IMR-90 (cell line): ENCODE measurements around the gene SIM2. TPM values are rescaled to one million over a fixed set of nuclear protein-coding genes. Genes with fewer than 3 reads are reported as not detected.

ENCODE experiments used
- ATAC-seq: fragments of 200-7000 bp; cut with Tn5 transposase; 2 replicates; pipeline ENCODE4 v1.9.1; 2020; ENCODE audit warnings: low read depth, mild to moderate bottlenecking, moderate library complexity
- BruUV-seq: library from RNA; stranded (reverse); fragments of 400-500 nt; replicated peaks from 2 replicates; lab custom pipeline; 2021; lab: Mats Ljungman, UMichigan
- CTCF ChIA-PET: fragments of 300-600 bp; formaldehyde crosslinking; extraction: SDS; loops from one replicate; lab custom pipeline; 2021; ENCODE audit warnings: antibody characterized with exemption; lab: Yijun Ruan, JAX
- POLR2A ChIA-PET: fragments of 300-600 bp; sonication (Branson Sonifier 250); formaldehyde crosslinking; loops from one replicate; lab custom pipeline; 2022; ENCODE audit warnings: antibody characterized with exemption; ENCODE audit not compliant: unreplicated experiment; lab: Charles Lee
- DNase-seq: peaks from one replicate; pipeline ENCODE4 v3.0.0; 2013
- H2AFZ ChIP-seq: replicated peaks from 2 replicates; pipeline ENCODE3; 2013; ENCODE audit warnings: low read length, mild to moderate bottlenecking; ENCODE audit not compliant: poor library complexity
- H2AK5ac ChIP-seq: 2 replicates; pipeline ENCODE4 v1.6.1; 2013; ENCODE audit warnings: low read depth, low read length, inconsistent platforms
- H2AK9ac ChIP-seq: replicated peaks from 2 replicates; pipeline ENCODE3; 2013; ENCODE audit warnings: mild to moderate bottlenecking, low read depth, low read length, moderate library complexity; ENCODE audit not compliant: poor library complexity
- H2BK120ac ChIP-seq: 2 replicates; pipeline ENCODE4 v1.6.1; 2013; ENCODE audit warnings: low read depth, low read length, inconsistent platforms
- H2BK15ac ChIP-seq: 3 replicates; pipeline ENCODE4 v1.6.1; 2013; ENCODE audit warnings: low read depth, low read length, inconsistent platforms
- H2BK20ac ChIP-seq: 2 replicates; pipeline ENCODE4 v1.6.1; 2013; ENCODE audit warnings: low read depth, mild to moderate bottlenecking, inconsistent platforms, low read length, moderate library complexity
- H2BK5ac ChIP-seq: 2 replicates; pipeline ENCODE4 v1.6.1; 2013; ENCODE audit warnings: mild to moderate bottlenecking, low read depth, low read length, inconsistent platforms; ENCODE audit not compliant: poor library complexity, severe bottlenecking
- H3K14ac ChIP-seq: replicated peaks from 2 replicates; pipeline ENCODE4 v1.6.1; 2013; ENCODE audit warnings: low read depth, low read length, inconsistent platforms
- H3K18ac ChIP-seq: 2 replicates; pipeline ENCODE4 v1.6.1; 2013; ENCODE audit warnings: low read depth, low read length, control low read depth
- H3K23ac ChIP-seq: 2 replicates; pipeline ENCODE4 v1.6.1; 2013; ENCODE audit warnings: low read depth, low read length, inconsistent platforms
- H3K27ac ChIP-seq: 2 replicates; pipeline ENCODE4 v1.5.1; 2013; ENCODE audit warnings: mild to moderate bottlenecking, control low read depth, low read length; ENCODE audit not compliant: insufficient read depth
- H3K27me3 ChIP-seq: 2 replicates; pipeline ENCODE4 v1.6.1; 2013; ENCODE audit warnings: low read length; ENCODE audit not compliant: control insufficient read depth, insufficient read depth
- H3K36me3 ChIP-seq: 2 replicates; pipeline ENCODE4 v1.6.1; 2013; ENCODE audit warnings: low read length, mixed read lengths; ENCODE audit not compliant: control insufficient read depth, insufficient read depth
- H3K4ac ChIP-seq: 2 replicates; pipeline ENCODE4 v1.6.1; 2013; ENCODE audit warnings: low read depth, low read length, inconsistent platforms
- H3K4me1 ChIP-seq: 2 replicates; pipeline ENCODE4 v1.6.1; 2013; ENCODE audit warnings: low read length, mixed read lengths; ENCODE audit not compliant: control insufficient read depth, insufficient read depth
- H3K4me2 ChIP-seq: 2 replicates; pipeline ENCODE4 v1.6.1; 2013; ENCODE audit warnings: low read depth, mild to moderate bottlenecking, control low read depth, low read length, moderate library complexity
- H3K4me3 ChIP-seq: 2 replicates; pipeline ENCODE4 v1.5.1; 2013; ENCODE audit warnings: low read depth, mild to moderate bottlenecking, control low read depth, low read length, moderate library complexity; ENCODE audit not compliant: insufficient read depth
- H3K56ac ChIP-seq: 2 replicates; pipeline ENCODE4 v1.6.1; 2013; ENCODE audit warnings: low read length, inconsistent platforms; ENCODE audit not compliant: insufficient read depth; ENCODE audit errors: extremely low read depth
- H3K79me1 ChIP-seq, 2 experiments: 2 replicates each; pipeline ENCODE4 v1.6.1; 2013; ENCODE audit warnings: low read length in 2 of 2, inconsistent platforms in 1 of 2, low read depth in 1 of 2
- H3K9ac ChIP-seq: 2 replicates; pipeline ENCODE4 v1.6.1; 2013; ENCODE audit warnings: low read depth, low read length, control low read depth
- H3K9me1 ChIP-seq: 2 replicates; pipeline ENCODE4 v1.6.1; 2013; ENCODE audit warnings: low read length, inconsistent platforms; ENCODE audit not compliant: insufficient read depth
- H3K9me3 ChIP-seq: 2 replicates; pipeline ENCODE4 v1.6.1; 2013; ENCODE audit warnings: low read length; ENCODE audit not compliant: control insufficient read depth, insufficient read depth
- H4K20me1 ChIP-seq: 2 replicates; pipeline ENCODE4 v1.6.1; 2013; ENCODE audit warnings: low read length, inconsistent platforms; ENCODE audit not compliant: insufficient read depth
- H4K5ac ChIP-seq: 2 replicates; pipeline ENCODE4 v1.6.1; 2013; ENCODE audit warnings: mild to moderate bottlenecking, low read depth, low read length, control low read depth
- H4K8ac ChIP-seq, 2 experiments: 2 replicates each; pipeline ENCODE4 v1.6.1; 2013; ENCODE audit warnings: low read depth in 2 of 2, low read length in 2 of 2, control low read depth in 1 of 2, inconsistent platforms in 1 of 2
- H4K91ac ChIP-seq: 2 replicates; pipeline ENCODE4 v1.6.1; 2013; ENCODE audit warnings: low read depth, low read length, inconsistent platforms; ENCODE audit not compliant: insufficient read depth
- BHLHE40 ChIP-seq: fragments of 150-350 bp; IDR thresholded peaks from 2 replicates; pipeline ENCODE4 v1.6.1; 2016; ENCODE audit warnings: mild to moderate bottlenecking, low read depth, low read length
- CEBPB ChIP-seq: IDR thresholded peaks from 2 replicates; pipeline ENCODE4 v1.6.1; 2012; ENCODE audit warnings: low read depth, low read length, improper control_type of control experiment
- CTCF ChIP-seq: conservative IDR thresholded peaks from 2 replicates; pipeline ENCODE4 v1.5.1; 2012; ENCODE audit warnings: mild to moderate bottlenecking, low read depth, low read length, improper control_type of control experiment
- ELK1 ChIP-seq: fragments of 150-350 bp; IDR thresholded peaks from 2 replicates; pipeline ENCODE4 v1.6.1; 2016; ENCODE audit warnings: low read depth, mild to moderate bottlenecking, low read length, moderate library complexity, borderline replicate concordance
- MAFK ChIP-seq: IDR thresholded peaks from 2 replicates; pipeline ENCODE4 v1.6.1; 2012; ENCODE audit warnings: low read depth, low read length, improper control_type of control experiment
- MAZ ChIP-seq: IDR thresholded peaks from 2 replicates; pipeline ENCODE4 v1.6.1; 2012; ENCODE audit warnings: low read depth, mild to moderate bottlenecking, low read length, improper control_type of control experiment, moderate library complexity, borderline replicate concordance
- MXI1 ChIP-seq: IDR thresholded peaks from 2 replicates; pipeline ENCODE4 v1.6.1; 2012; ENCODE audit warnings: low read depth, mild to moderate bottlenecking, low read length, moderate library complexity, borderline replicate concordance
- NFE2L2 ChIP-seq: fragments of 150-350 bp; IDR thresholded peaks from 2 replicates; pipeline ENCODE4 v1.6.1; 2016; ENCODE audit warnings: low read depth, mild to moderate bottlenecking, low read length
- POLR2A ChIP-seq: IDR thresholded peaks from 2 replicates; pipeline ENCODE4 v1.6.1; 2012; ENCODE audit warnings: mild to moderate bottlenecking, low read depth, low read length
- RAD21 ChIP-seq: IDR thresholded peaks from 2 replicates; pipeline ENCODE4 v1.6.1; 2012; ENCODE audit warnings: low read length, improper control_type of control experiment
- RCOR1 ChIP-seq: IDR thresholded peaks from 2 replicates; pipeline ENCODE4 v1.6.1; 2012; ENCODE audit warnings: mild to moderate bottlenecking, low read length, improper control_type of control experiment; ENCODE audit not compliant: insufficient replicate concordance
- RFX5 ChIP-seq: IDR thresholded peaks from 2 replicates; pipeline ENCODE4 v1.8.0; 2012; ENCODE audit warnings: low read depth, mild to moderate bottlenecking, low read length, moderate library complexity
- SMC3 ChIP-seq: fragments of 150-350 bp; IDR thresholded peaks from 2 replicates; pipeline ENCODE4 v1.6.1; 2016; ENCODE audit warnings: low read depth, mild to moderate bottlenecking, antibody characterized with exemption, low read length, moderate library complexity
- USF2 ChIP-seq: fragments of 150-350 bp; IDR thresholded peaks from 2 replicates; pipeline ENCODE4 v1.6.1; 2017; ENCODE audit warnings: mild to moderate bottlenecking, antibody characterized with exemption, low read length, low read depth
- WGBS, 2 experiments: methylation state at CpG; one replicate each; pipeline versions ENCODE4 v1.1.5 to v1.1.7; 2013; ENCODE audit warnings: missing lambda C conversion rate in 2 of 2; ENCODE audit not compliant: insufficient read length in 1 of 2; ENCODE audit errors: extremely low coverage in 2 of 2; 5-methylcytosine and 5-hydroxymethylcytosine counted together
- dilution Hi-C: fragments of 300-500 bp; cut with HindIII; formaldehyde crosslinking; loops from one replicate; pipeline ENCODE4 v1.14.3; 2018; ENCODE audit warnings: low sequenced_read_pairs; ENCODE audit not compliant: unreplicated experiment
- in situ Hi-C: fragments of 300-500 bp; cut with MboI; formaldehyde crosslinking; loops from 3 replicates; pipeline ENCODE4 v1.14.3; 2019; ENCODE audit warnings: low sequenced_read_pairs, inconsistent platforms, mixed read lengths
- intact Hi-C: fragments of 100-400 bp; cut with micrococcal nuclease; formaldehyde crosslinking; loops from 2 replicates; pipeline ENCODE4 v1.10.0; 2022
- polyA plus RNA-seq, 3 experiments: library from polyadenylated mRNA; depleted of rRNA; stranded (reverse); fragments of >200 nt; gene quantifications; 2 replicates each; pipeline ENCODE4 v1.2.3, GENCODE V29; 2012; ENCODE audit warnings: low replicate concordance in 1 of 3
- total RNA-seq: library from RNA; depleted of rRNA; stranded (reverse); fragments of >200 nt; gene quantifications from 2 replicates; pipeline ENCODE4 v1.2.3, GENCODE V29; 2012

Gene SIM2
- total and polyA plus RNA-seq, 2 of the 4 experiments (the other 2 are of a cell fraction) = 2.2 to 7.5 TPM

GRCh38 chr21:36757196-36757595, 58.3 kb downstream of the SIM2 start:
- intact Hi-C loops = no loop called here
- Histone ChIP-seq H3K56ac (no peak overlapping the region), H4K5ac (no peak overlapping the region), H3K27me3 (no peaks in the 10 kb centered on the region), H4K20me1 (no peaks in the 10 kb centered on the region), H2AK9ac (no peak overlapping the region), H3K4me3 (no peak overlapping the region), H3K79me1 (0 out of 4 replicates have a peak, but pooled peaks cover 0 to 4% of the 10 kb centered on the region in 2 experiments), H3K9me1 (peaks cover 15% of the 10 kb centered on the region), H2BK5ac (no peak overlapping the region), H3K18ac (peak overlapping the region; percentile 14; the same call in 1 of the 2 replicates), H3K14ac (no peak overlapping the region), H3K4me1 (peaks cover 6% of the 10 kb centered on the region), H2AFZ (no peak overlapping the region), H3K9me3 (no peaks in the 10 kb centered on the region), H3K27ac (no peak overlapping the region), H2AK5ac (no peak overlapping the region; the same call in 1 of the 2 replicates), H3K4ac (no peak overlapping the region), H2BK20ac (0 out of 2 replicates have a peak overlapping the region, but pooled peaks have one; percentile 6), H2BK15ac (no peak overlapping the region), H4K91ac (no peak overlapping the region), H3K23ac (no peak overlapping the region), H4K8ac (no peak overlapping the region), H2BK120ac (no peak overlapping the region), H3K36me3 (peaks cover 2% of the 10 kb centered on the region; the same call in 1 of the 2 replicates), H3K9ac (no peak overlapping the region), H3K4me2 (no peak overlapping the region)
- in situ Hi-C loops = no loop called here
- dilution Hi-C loops = no loop called here
- CTCF ChIA-PET = interaction anchor here (0.5 kb wide), 1 partner anchor 87 kb away, joined by 4 read pairs; no protein-coding TSS in a partner anchor
- WGBS, 2 experiments = no CpG with 5 or more reads among the region's 6 CpGs
- no TSS peak for BruUV-seq
- TF ChIP-seq MAZ (no peak), CEBPB (no peak), RCOR1 (no peak), POLR2A (no peak), CTCF (no peak), BHLHE40 (no peak), USF2 (no peak), RAD21 (no peak), ELK1 (no peak), RFX5 (no peak), SMC3 (no peak), MAFK (no peak), MXI1 (no peak), NFE2L2 (no peak)
- POLR2A ChIA-PET = no interaction called here
- DNase-seq (no peak), ATAC-seq (no peak)
